SJSA1 (cell line): ENCODE results near the gene CNOT10. TPM values are rescaled to one million over a fixed set of nuclear protein-coding genes. Genes with fewer than 3 reads are reported as not detected.
"Not testable (repeated sequence)": the region's sequence is repeated elsewhere in the genome, so short reads cannot be mapped to it uniquely, and the experiment has no call there.

Source experiments
- DNase-seq, 2 experiments: peaks; one replicate each; pipeline ENCODE4 v3.0.0-alpha.2; 2015 to 2020; ENCODE audit warnings: low spot score in 2 of 2, low read depth in 1 of 2
- H3K27ac ChIP-seq: fragments of 250-450 bp; sonication (Bioruptor Pico); 2 replicates; pipeline ENCODE4 v1.5.1; 2020; ENCODE audit warnings: mild to moderate bottlenecking, moderate library complexity
- H3K27me3 ChIP-seq: fragments of 250-450 bp; sonication (Bioruptor Pico); replicated peaks from 2 replicates; pipeline ENCODE4 v1.5.1; 2020; ENCODE audit warnings: mild to moderate bottlenecking, moderate library complexity
- H3K36me3 ChIP-seq: fragments of 250-450 bp; sonication (Bioruptor Pico); 2 replicates; pipeline ENCODE4 v1.5.1; 2020; ENCODE audit warnings: mild to moderate bottlenecking
- H3K4me1 ChIP-seq: fragments of 250-450 bp; sonication (Bioruptor Pico); replicated peaks from 2 replicates; pipeline ENCODE4 v1.6.1; 2021; ENCODE audit warnings: mild to moderate bottlenecking
- H3K4me3 ChIP-seq: fragments of 250-450 bp; sonication (Bioruptor Pico); 2 replicates; pipeline ENCODE4 v1.5.1; 2020; ENCODE audit warnings: mild to moderate bottlenecking
- H3K9me3 ChIP-seq: fragments of 250-450 bp; sonication (Bioruptor Pico); replicated peaks from 2 replicates; pipeline ENCODE4 v1.5.1; 2020; ENCODE audit warnings: mild to moderate bottlenecking
- total RNA-seq: library from RNA; depleted of rRNA; stranded (reverse); fragments of >200 nt; shearing (Covaris generic); gene quantifications from 2 replicates; pipeline ENCODE4 v1.2.3, GENCODE V29; 2014

CNOT10 gene
- total RNA-seq, 1 experiment from 2014 or later = 26.8 TPM

DNA sequence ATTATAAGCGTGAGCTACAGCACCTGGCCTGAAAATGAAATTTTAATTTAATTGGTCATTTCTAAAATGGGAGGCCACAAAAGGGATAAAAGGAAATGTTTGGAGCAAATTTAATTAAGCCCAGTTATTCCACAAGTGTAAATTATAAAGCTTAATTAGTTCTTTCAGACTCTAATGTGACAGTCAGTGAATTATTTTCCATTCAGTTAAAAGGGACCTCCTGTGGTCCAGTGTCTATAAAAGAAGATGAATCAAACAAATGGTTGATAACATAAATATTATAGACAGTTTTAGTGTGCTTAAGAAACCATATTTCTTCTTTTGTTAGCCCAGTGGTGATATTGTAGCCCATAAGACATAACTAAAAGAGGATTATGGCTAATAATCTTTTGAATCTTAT is 66.4 kb downstream of the CNOT10 start:
- no peak overlapping the region for H3K27ac ChIP-seq
- no peaks in the 10 kb centered on the region for H3K4me1 ChIP-seq
- no peak for DNase-seq
- H3K27me3 ChIP-seq = no peaks in the 10 kb centered on the region
- H3K4me3 ChIP-seq = no peak overlapping the region
- H3K36me3 ChIP-seq = no peaks in the 10 kb centered on the region; the same call in 1 of the 2 replicates
- no peaks in the 10 kb centered on the region for H3K9me3 ChIP-seq

DNA sequence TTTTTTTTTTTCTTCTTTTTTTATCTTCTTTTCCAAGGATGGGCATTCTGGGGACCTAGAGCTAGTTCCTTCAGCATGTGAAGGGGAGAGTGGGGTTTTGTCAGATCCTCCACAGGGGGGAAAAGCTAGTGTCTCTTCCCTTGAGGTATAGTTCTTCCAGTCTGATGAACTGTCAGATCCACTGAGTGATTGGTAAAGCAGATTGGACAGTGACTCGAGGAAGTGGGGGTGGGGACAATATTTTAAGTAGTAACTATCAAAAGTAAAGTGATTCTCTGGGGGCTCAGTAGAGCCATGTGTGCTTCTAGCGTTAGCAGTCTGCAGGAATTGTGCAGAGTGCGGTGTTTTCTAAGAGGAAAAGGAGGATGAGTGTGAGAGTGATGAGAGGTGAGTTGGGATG is 70.8 kb downstream of the CNOT10 start:
- H3K36me3 ChIP-seq = peaks cover 6% of the 10 kb centered on the region

GRCh38 chr3:32757618-32758374 is 72.8 kb downstream of the CNOT10 start:
- H3K27ac ChIP-seq = peak overlapping the region; percentile 31; the same call in 1 of the 2 replicates
- DNase-seq = peak in 1 of 2 experiments; percentile 3
- H3K36me3 ChIP-seq = peaks cover 10% of the 10 kb centered on the region
- no peak overlapping the region for H3K4me3 ChIP-seq
- H3K4me1 ChIP-seq = peaks cover 12% of the 10 kb centered on the region; the same call in 1 of the 2 replicates
- H3K9me3 ChIP-seq = no peaks in the 10 kb centered on the region
- H3K27me3 ChIP-seq = no peaks in the 10 kb centered on the region

More for the DNA sequence above, 70.8 kb downstream of the CNOT10 start:
- no peaks in the 10 kb centered on the region for H3K27me3 ChIP-seq
- no peak overlapping the region for H3K4me3 ChIP-seq
- no peak for DNase-seq
- H3K27ac ChIP-seq = no peak overlapping the region
- H3K9me3 ChIP-seq = no peaks in the 10 kb centered on the region
- H3K4me1 ChIP-seq = peaks cover 12% of the 10 kb centered on the region; the same call in 1 of the 2 replicates

- peak in 1 of 2 experiments; percentile 12 for DNase-seq
- Histone ChIP-seq H3K4me3 (no peak overlapping the region), H3K27ac (peak overlapping the region; percentile 31; the same call in 1 of the 2 replicates), H3K27me3 (no peaks in the 10 kb centered on the region), H3K4me1 (peaks cover 12% of the 10 kb centered on the region; the same call in 1 of the 2 replicates), H3K9me3 (no peaks in the 10 kb centered on the region), H3K36me3 (peaks cover 14% of the 10 kb centered on the region)
Observed at GRCh38 chr3:32758375-32758753, 73.4 kb downstream of the CNOT10 start.

DNA sequence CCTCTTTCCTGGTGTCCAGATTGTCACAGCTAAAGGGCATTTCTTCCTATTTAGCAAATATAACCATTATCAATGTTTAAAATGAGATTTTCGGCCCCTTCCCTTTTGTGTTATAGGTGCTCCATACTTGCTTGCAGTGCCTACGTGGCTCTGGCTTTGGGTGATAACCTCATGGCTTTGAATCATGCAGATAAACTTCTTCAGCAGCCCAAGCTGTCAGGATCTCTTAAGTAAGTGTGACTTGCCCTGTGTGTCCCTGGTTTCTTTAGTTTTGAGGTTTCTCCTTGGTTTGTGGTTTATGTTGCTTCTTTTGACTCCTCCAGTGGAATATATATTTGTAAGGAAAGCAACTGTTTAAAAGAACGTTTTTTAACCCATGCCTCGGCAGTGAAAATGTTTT is 74.4 kb downstream of the CNOT10 start:
- Histone ChIP-seq H3K27me3 (no peaks in the 10 kb centered on the region), H3K27ac (no peak overlapping the region), H3K4me1 (peaks cover 12% of the 10 kb centered on the region; the same call in 1 of the 2 replicates), H3K4me3 (no peak overlapping the region), H3K9me3 (no peaks in the 10 kb centered on the region), H3K36me3 (peaks cover 15% of the 10 kb centered on the region)
- DNase-seq = no peak

DNA sequence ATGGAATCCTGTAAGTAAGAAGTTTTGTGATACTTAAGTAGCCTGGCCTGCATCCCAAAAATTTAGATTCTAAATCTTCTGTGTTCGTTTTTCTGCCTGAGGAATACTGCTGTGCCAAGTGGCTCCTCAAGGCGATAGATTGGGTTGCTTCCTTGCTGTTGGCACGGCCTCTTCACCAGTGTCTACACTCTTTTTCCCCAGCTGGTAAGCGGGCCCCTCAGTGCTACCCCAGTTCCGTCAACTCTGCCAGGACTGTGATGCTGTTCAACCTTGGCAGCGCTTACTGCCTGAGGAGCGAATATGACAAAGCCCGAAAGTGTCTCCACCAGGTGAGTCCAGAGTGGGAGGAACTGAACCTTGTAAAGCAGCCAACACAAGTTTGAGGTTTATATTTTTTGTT is 79.5 kb downstream of the CNOT10 start:
- H3K27me3 ChIP-seq = no peaks in the 10 kb centered on the region
- peaks cover 20% of the 10 kb centered on the region for H3K36me3 ChIP-seq
- DNase-seq = no peak
- H3K27ac ChIP-seq = no peak overlapping the region
- no peak overlapping the region for H3K4me3 ChIP-seq
- H3K4me1 ChIP-seq = no peaks in the 10 kb centered on the region
- no peaks in the 10 kb centered on the region for H3K9me3 ChIP-seq

- Histone ChIP-seq H3K9me3 (no peaks in the 10 kb centered on the region), H3K27ac (no peak overlapping the region), H3K36me3 (no peaks in the 10 kb centered on the region), H3K4me1 (peaks cover 18% of the 10 kb centered on the region), H3K27me3 (no peaks in the 10 kb centered on the region), H3K4me3 (no peak overlapping the region)
- no peak for DNase-seq
Observed at GRCh38 chr3:32778389-32778788, 93.4 kb downstream of the CNOT10 start.

- Histone ChIP-seq H3K4me1 (peaks cover 18% of the 10 kb centered on the region), H3K36me3 (no peaks in the 10 kb centered on the region), H3K9me3 (no peaks in the 10 kb centered on the region), H3K27me3 (no peaks in the 10 kb centered on the region), H3K27ac (peak overlapping the region; percentile 78), H3K4me3 (peak overlapping the region; percentile 45)
- DNase-seq = peak in 1 of 2 experiments; percentile 5
Observed at GRCh38 chr3:32780071-32780734, 95.2 kb downstream of the CNOT10 start.

DNA sequence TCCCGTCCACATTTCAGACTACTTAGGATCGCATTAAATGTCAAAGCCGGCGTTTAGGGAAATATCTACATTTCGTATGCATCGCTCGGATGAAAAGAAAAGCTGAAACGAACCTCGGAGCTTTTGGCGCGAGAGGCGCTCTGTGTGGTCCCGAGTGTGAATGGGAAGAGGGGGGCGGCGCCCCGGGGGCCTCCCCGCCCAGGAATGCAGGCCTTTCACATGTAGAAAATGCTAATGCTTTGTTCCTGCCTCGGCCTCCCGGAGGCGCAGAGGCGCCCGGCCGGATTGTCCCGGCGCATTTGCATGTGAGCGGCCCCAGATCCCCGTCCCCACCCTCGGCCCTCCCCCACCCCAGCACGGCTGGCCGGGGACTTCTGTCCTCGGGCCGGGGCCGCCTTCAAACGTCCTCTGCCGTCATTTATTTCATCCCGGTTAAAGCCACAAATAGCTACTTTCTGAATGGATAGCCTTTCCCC is 95.8 kb downstream of the CNOT10 start:
- no peaks in the 10 kb centered on the region for H3K36me3 ChIP-seq

DNA sequence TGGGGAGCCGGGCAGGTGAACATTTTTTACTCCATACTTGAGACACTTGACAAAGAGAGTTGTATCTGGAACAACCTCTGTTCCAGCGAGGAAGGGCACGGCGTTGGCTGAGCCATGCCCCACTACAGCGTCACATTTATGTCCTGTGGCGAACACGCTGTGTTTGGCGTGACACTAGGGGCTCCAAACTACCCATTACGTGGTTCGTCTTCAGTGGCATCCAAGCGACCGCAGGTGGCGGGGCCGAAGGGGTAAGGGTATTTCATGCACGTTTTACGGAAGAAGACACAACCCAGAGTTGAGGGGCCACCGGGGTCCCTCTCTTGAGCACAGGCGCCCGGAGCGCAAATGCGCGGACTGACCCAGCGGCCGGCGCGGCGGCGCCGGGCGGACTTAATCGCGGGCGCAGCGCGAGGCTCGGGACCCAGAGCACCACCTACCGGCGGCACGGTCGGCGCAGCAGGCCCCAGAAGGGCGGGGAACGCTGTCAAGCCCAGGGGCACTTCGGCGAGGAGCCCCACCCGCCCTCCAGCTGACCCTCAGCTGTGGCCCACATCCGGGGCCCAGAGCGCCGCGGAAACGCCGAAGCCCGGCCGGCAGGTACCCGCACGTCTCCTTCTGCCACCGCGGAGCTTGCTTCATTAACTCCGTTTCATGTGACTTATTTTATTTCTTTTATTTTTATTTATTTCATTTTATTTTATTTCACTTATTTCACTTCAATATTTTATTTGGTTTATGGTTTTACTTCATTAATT is 96.4 kb downstream of the CNOT10 start:
- H3K27me3 ChIP-seq = no peaks in the 10 kb centered on the region
- H3K27ac ChIP-seq = peak overlapping the region; percentile 78
- peaks cover 18% of the 10 kb centered on the region for H3K4me1 ChIP-seq

More for the DNA sequence above, 95.8 kb downstream of the CNOT10 start:
- H3K27ac ChIP-seq = peak overlapping the region; percentile 78
- H3K27me3 ChIP-seq = no peaks in the 10 kb centered on the region
- H3K4me1 ChIP-seq = peaks cover 18% of the 10 kb centered on the region
- H3K9me3 ChIP-seq = no peaks in the 10 kb centered on the region
- peak overlapping the region; percentile 45 for H3K4me3 ChIP-seq
- peak; percentile 84 to 92 for DNase-seq

DNA sequence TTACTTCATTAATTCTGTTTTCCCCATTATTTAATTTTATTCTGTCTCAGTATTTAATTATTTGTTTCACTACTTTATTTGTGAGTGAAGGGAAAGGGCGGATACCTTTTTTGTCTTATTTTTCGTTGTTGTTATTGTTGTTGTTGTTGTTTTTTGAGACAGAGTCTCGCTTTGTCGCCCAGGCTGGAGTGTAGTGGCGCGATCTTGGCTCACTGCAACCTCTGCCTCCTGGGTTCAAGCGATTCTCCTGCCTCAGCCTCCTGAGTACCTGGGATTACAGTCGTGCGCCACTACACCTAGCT is 96.9 kb downstream of the CNOT10 start:
- Histone ChIP-seq H3K4me1 (peaks cover 18% of the 10 kb centered on the region), H3K4me3 (peak overlapping the region; percentile 45)
- H3K27ac ChIP-seq, H3K36me3 ChIP-seq, DNase-seq, H3K9me3 ChIP-seq, H3K27me3 ChIP-seq: not testable (repeated sequence)

More for the DNA sequence above, 96.4 kb downstream of the CNOT10 start:
- H3K9me3 ChIP-seq = no peaks in the 10 kb centered on the region
- H3K36me3 ChIP-seq = no peaks in the 10 kb centered on the region
- DNase-seq = peak; percentile 83 to 85
- peak overlapping the region; percentile 45 for H3K4me3 ChIP-seq

DNA sequence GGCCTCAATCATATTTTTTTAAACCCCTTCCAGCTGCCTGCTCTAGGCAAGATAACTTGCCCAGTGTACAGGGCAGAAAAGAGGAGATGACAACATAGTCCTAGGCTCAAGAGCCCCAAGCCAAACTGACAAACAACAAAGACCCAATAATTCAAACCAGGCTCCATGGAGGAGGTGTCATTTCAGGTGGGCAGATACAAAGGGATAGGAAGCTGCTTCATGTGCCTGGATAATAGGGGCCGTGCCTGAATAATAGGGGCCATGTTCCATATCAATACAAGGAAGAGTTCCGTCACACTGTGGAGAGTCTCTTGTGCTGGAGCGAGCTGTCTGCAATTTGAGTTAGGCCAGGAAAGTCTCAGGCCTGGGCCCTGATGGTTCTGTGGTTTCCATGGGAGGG is 97.4 kb downstream of the CNOT10 start:
- no peaks in the 10 kb centered on the region for H3K36me3 ChIP-seq
- H3K4me3 ChIP-seq = no peak overlapping the region
- H3K27me3 ChIP-seq = no peaks in the 10 kb centered on the region
- DNase-seq = no peak
- H3K27ac ChIP-seq = no peak overlapping the region
- H3K4me1 ChIP-seq = peaks cover 18% of the 10 kb centered on the region
- H3K9me3 ChIP-seq = no peaks in the 10 kb centered on the region

DNA sequence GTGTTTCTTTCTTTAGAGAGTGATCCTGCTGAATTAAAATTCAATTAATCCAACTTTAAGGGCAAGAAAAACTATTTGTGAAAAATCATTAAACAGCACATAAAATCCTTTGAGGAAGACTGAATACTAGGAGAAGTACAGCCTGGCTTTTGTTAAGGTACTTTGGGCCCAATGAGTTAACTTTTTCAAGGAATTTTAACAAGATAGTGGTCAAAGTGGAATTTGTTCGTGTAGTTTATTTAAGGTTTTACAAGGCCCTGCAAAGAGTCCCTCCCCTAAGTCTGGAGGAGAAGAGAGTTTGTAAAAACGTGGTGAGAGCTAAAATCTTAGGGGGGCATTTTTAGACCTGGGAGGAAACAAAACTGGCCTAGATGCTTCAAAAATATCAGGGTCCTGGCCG is 106.8 kb downstream of the CNOT10 start:
- H3K36me3 ChIP-seq = no peaks in the 10 kb centered on the region
- no peaks in the 10 kb centered on the region for H3K9me3 ChIP-seq
- no peaks in the 10 kb centered on the region for H3K27me3 ChIP-seq
- no peak for DNase-seq
- no peak overlapping the region for H3K4me3 ChIP-seq
- H3K4me1 ChIP-seq = no peaks in the 10 kb centered on the region
- no peak overlapping the region for H3K27ac ChIP-seq
